Prostate gland (tissue), 2 donors: ENCODE results near the gene DLX1. TPM values are rescaled to one million over a fixed set of nuclear protein-coding genes. Genes with fewer than 3 reads are reported as not detected.

Experiments
- DNase-seq: peaks from one replicate; pipeline ENCODE4 v3.0.0-alpha.2; 2019; ENCODE audit warnings: low spot score
- H3K27ac ChIP-seq, 2 donors: fragments of 200-600 bp; sonication (generic); 2 replicates each; pipeline ENCODE4 v1.5.1; 2017 to 2019
- H3K27me3 ChIP-seq: fragments of 200-600 bp; sonication (generic); replicated peaks from 2 replicates; pipeline ENCODE4 v1.5.1; 2019; ENCODE audit not compliant: insufficient read depth
- H3K36me3 ChIP-seq, 2 donors: fragments of 200-600 bp; sonication (generic); 1 replicate in 1 of 2; 2 replicates in 1 of 2; pipeline versions ENCODE4 v1.5.1 to v1.8.1; 2017 to 2019
- H3K4me1 ChIP-seq: fragments of 200-600 bp; sonication (generic); replicated peaks from 2 replicates; pipeline ENCODE4 v1.5.1; 2019
- H3K4me3 ChIP-seq, 2 donors: fragments of 200-600 bp; sonication (generic); 2 replicates each; pipeline ENCODE4 v1.5.1; 2017 to 2019
- H3K9me3 ChIP-seq: fragments of 200-600 bp; sonication (generic); 2 replicates; pipeline ENCODE4 v1.5.1; 2017
- CTCF ChIP-seq, 4 experiments: fragments of 200-600 bp in 2 of 4; fragments of 450-650 bp in 2 of 4; sonication (generic) in 2 of 4; IDR thresholded peaks; 1 replicate in 3 of 4; 2 replicates in 1 of 4; pipeline ENCODE4 v1.5.1; 2016 to 2019; ENCODE audit warnings: antibody characterized with exemption in 4 of 4, mild to moderate bottlenecking in 2 of 4, moderate library complexity in 2 of 4
- POLR2A ChIP-seq: fragments of 450-650 bp; IDR thresholded peaks from one replicate; pipeline ENCODE4 v1.6.1; 2016; ENCODE audit warnings: antibody characterized with exemption, mild to moderate bottlenecking
- POLR2AphosphoS5 ChIP-seq: sonication (generic); formaldehyde crosslinking; IDR thresholded peaks from one replicate; pipeline ENCODE4 v1.6.1; 2017; ENCODE audit warnings: antibody characterized with exemption
- WGBS: methylation state at CpG from one replicate; pipeline ENCODE4 v1.1.5; 2018; 5-methylcytosine and 5-hydroxymethylcytosine counted together
- intact Hi-C: fragments of 100-400 bp; cut with DNase I; formaldehyde crosslinking; loops from one replicate; pipeline ENCODE4 v1.14.2; 2022
- total RNA-seq, 2 donors: library from RNA; depleted of rRNA; stranded (reverse); fragments of >200 nt; gene quantifications; one replicate each; pipeline ENCODE4 v1.1.0, GENCODE V29; 2016

The DLX1 gene
- total RNA-seq, 2 donors from 2014 or later = 1.3 TPM; not detected in 1

- intact Hi-C loops = no loop called here
- H3K27me3 ChIP-seq = peaks cover 53% of the 10 kb centered on the region
- DNase-seq = no peak
- no peaks in the 10 kb centered on the region for H3K36me3 ChIP-seq
- no peaks in the 10 kb centered on the region for H3K9me3 ChIP-seq
- peaks cover 5% of the 10 kb centered on the region for H3K4me1 ChIP-seq
- H3K27ac ChIP-seq = no peak overlapping the region
- TF ChIP-seq POLR2A = no peak
- no peak for TF ChIP-seq POLR2AphosphoS5
- no peak for TF ChIP-seq CTCF (IDR thresholded peaks at IDR 0.05)
- no peak overlapping the region for H3K4me3 ChIP-seq
- WGBS = 32% methylated on average over 25 of the region's 25 CpGs
Measured at GRCh38 chr2:172080641-172081220, 4.6 kb upstream of the DLX1 start.

GRCh38 chr2:172081221-172082022, 3.9 kb upstream of the DLX1 start:
- no peaks in the 10 kb centered on the region for H3K9me3 ChIP-seq
- WGBS = 17% methylated on average over 27 of the region's 36 CpGs
- H3K4me3 ChIP-seq = no peak overlapping the region
- H3K27ac ChIP-seq = no peak overlapping the region
- no peak for DNase-seq
- peaks cover 5% of the 10 kb centered on the region for H3K4me1 ChIP-seq
- H3K36me3 ChIP-seq = no peaks in the 10 kb centered on the region
- peaks cover 60% of the 10 kb centered on the region for H3K27me3 ChIP-seq
- intact Hi-C loops = no loop called here
- TF ChIP-seq POLR2AphosphoS5 = no peak
- TF ChIP-seq POLR2A = no peak
- no peak for TF ChIP-seq CTCF (IDR thresholded peaks at IDR 0.05)

GRCh38 chr2:172082105-172082943, 3.0 kb upstream of the DLX1 start:
- no peak for DNase-seq
- 16% methylated on average over 14 of the region's 14 CpGs for WGBS
- H3K27me3 ChIP-seq = peaks cover 68% of the 10 kb centered on the region
- TF ChIP-seq CTCF (IDR thresholded peaks at IDR 0.05) (no peak), POLR2A (no peak), POLR2AphosphoS5 (no peak)
- H3K4me1 ChIP-seq = peaks cover 5% of the 10 kb centered on the region
- no peaks in the 10 kb centered on the region for H3K36me3 ChIP-seq
- no peak overlapping the region for H3K4me3 ChIP-seq
- H3K27ac ChIP-seq = no peak overlapping the region
- H3K9me3 ChIP-seq = no peaks in the 10 kb centered on the region
- intact Hi-C loops = no loop called here

- intact Hi-C loops = no loop called here
- DNase-seq = no peak
Measured at GRCh38 chr2:172082944-172083627, 2.2 kb upstream of the DLX1 start.

More at GRCh38 chr2:172082944-172083627, 2.2 kb upstream of the DLX1 start:
- Histone ChIP-seq H3K27me3 (peaks cover 74% of the 10 kb centered on the region), H3K4me3 (no peak overlapping the region), H3K36me3 (no peaks in the 10 kb centered on the region), H3K4me1 (peaks cover 5% of the 10 kb centered on the region), H3K27ac (no peak overlapping the region), H3K9me3 (no peaks in the 10 kb centered on the region)
- WGBS = 10% methylated on average over 42 of the region's 42 CpGs
- no peak for TF ChIP-seq CTCF (IDR thresholded peaks at IDR 0.05)
- TF ChIP-seq POLR2A = no peak
- TF ChIP-seq POLR2AphosphoS5 = no peak
